HG02840 (cell line): ENCODE measurements around the gene EXOC7.

Experiments
- ATAC-seq: cut with Tn5 transposase; IDR thresholded peaks from one replicate; pipeline ENCODE4 v1.9.1; 2021; ENCODE audit warnings: mild to moderate bottlenecking, moderate library complexity, moderate number of reproducible peaks; ENCODE audit not compliant: unreplicated experiment, low FRiP score

The EXOC7 gene

GRCh38 chr17:76138896-76139752 is 35.5 kb upstream of the EXOC7 start:
- no peak for ATAC-seq

- ATAC-seq = no peak
Measured at GRCh38 chr17:76138234-76138895, 34.8 kb upstream of the EXOC7 start.

- ATAC-seq = no peak
Measured at GRCh38 chr17:76137351-76138233, 34.0 kb upstream of the EXOC7 start.

GRCh38 chr17:76137001-76137350 is 33.4 kb upstream of the EXOC7 start:
- ATAC-seq = no peak

- no peak for ATAC-seq
Measured at GRCh38 chr17:76136276-76137000, 32.9 kb upstream of the EXOC7 start.

GRCh38 chr17:76135810-76136188 is 32.2 kb upstream of the EXOC7 start:
- ATAC-seq = no peak

GRCh38 chr17:76134911-76135809 is 31.6 kb upstream of the EXOC7 start:
- no peak for ATAC-seq

- no peak for ATAC-seq
Measured at GRCh38 chr17:76132574-76133338, 29.2 kb upstream of the EXOC7 start.

- ATAC-seq = no peak
Measured at GRCh38 chr17:76131692-76132573, 28.3 kb upstream of the EXOC7 start.

GRCh38 chr17:76131051-76131691 is 27.6 kb upstream of the EXOC7 start:
- ATAC-seq = no peak

- ATAC-seq = no peak
Measured at GRCh38 chr17:76130473-76130872, 26.9 kb upstream of the EXOC7 start.

- ATAC-seq = no peak
Measured at GRCh38 chr17:76125922-76126321, 22.3 kb upstream of the EXOC7 start.

- no peak for ATAC-seq
Measured at GRCh38 chr17:76125391-76125675, 21.7 kb upstream of the EXOC7 start.

- no peak for ATAC-seq
Measured at GRCh38 chr17:76124582-76125390, 21.2 kb upstream of the EXOC7 start.

- no peak for ATAC-seq
Measured at GRCh38 chr17:76123749-76124581, 20.4 kb upstream of the EXOC7 start.

- ATAC-seq = no peak
Measured at GRCh38 chr17:76123191-76123499, 19.6 kb upstream of the EXOC7 start.
